ENCODE results near the gene HCN2. TPM values are rescaled to one million over a fixed set of nuclear protein-coding genes. Genes with fewer than 3 reads are reported as not detected.
A peak's percentile ranks its signal among the peaks of the same experiment; 100 is the strongest.

Gene HCN2
- total and polyA plus RNA-seq, 9 of the 15 experiments (the other 6 are each of a cell fraction or from before 2014, with no cell fraction given), result 0.29 to 4.2 (median 0.82) TPM; not detected in 2

DNA sequence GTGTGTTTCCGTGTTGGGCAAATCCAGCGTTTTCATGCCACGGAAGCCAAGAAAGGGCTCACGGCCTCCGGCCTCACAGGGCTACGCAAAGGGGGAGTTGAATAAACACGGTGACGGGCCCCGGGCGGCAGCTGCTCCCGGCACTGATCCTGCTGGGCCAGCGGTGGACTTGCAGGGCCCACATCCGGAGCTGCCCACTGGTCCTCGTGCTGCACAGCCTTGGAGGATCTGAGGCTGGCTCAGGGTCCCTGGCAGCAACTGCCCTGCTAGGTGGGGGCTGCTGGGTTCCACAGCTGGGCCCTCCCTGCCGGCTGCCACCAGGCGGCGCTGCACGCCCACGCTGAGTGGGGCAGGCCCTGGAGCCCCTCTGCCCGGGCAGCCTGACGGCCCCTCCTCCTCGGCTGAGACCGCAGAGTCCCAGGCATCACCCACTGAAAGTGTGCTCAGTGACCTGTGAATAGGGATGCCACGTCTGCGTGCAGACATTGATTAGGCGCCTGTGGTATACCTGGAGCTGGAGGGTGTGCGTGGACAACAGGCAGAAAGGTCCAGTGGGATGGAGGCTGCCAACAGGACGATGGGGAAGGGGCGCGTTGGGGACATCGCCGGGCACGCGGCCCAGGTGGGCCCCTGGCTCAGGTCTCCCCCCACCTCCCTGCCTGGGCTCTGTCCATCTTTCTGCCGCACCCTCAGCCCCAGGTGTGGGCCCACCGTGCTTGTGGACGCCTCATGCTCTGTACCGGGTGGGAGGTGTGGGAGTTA, 5.3 kb upstream of the HCN2 start (continued):
- TF ChIP-seq, protein P1, sequence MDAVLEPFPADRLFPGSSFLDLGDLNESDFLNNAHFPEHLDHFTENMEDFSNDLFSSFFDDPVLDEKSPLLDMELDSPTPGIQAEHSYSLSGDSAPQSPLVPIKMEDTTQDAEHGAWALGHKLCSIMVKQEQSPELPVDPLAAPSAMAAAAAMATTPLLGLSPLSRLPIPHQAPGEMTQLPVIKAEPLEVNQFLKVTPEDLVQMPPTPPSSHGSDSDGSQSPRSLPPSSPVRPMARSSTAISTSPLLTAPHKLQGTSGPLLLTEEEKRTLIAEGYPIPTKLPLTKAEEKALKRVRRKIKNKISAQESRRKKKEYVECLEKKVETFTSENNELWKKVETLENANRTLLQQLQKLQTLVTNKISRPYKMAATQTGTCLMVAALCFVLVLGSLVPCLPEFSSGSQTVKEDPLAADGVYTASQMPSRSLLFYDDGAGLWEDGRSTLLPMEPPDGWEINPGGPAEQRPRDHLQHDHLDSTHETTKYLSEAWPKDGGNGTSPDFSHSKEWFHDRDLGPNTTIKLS (IDR thresholded peaks at IDR 0.05; ENCODE audit: borderline replicate concordance, low read depth), result no peak
- no peak for TF ChIP-seq NR4A1 (CRISPR knock-in tag; IDR thresholded peaks at IDR 0.05)
- TF ChIP-seq NR4A1 (tag; IDR thresholded peaks at IDR 0.05), result no peak
- TF ChIP-seq FOXK1 (CRISPR knock-in tag; IDR thresholded peaks at IDR 0.05; ENCODE audit: borderline replicate concordance), result no peak
- peak; percentile 42; the same call in 1 of the 2 replicates for TF ChIP-seq CTBP1 (IDR thresholded peaks at IDR 0.05; ENCODE audit: borderline replicate concordance)
- no peak for TF ChIP-seq NELFE (IDR thresholded peaks at IDR 0.05; ENCODE audit: insufficient read depth, insufficient read length)
- peak; percentile 37 to 74; a peak in 3 of 4 replicates for TF ChIP-seq RAD21 (CRISPR knock-in tag; conservative IDR thresholded peaks at IDR 0.05 in 1 of 2, IDR thresholded peaks at IDR 0.05 in 1 of 2)
- TF ChIP-seq BHLHE40 (IDR thresholded peaks at IDR 0.05; ENCODE audit: low read length), result peak; percentile 57
- no peak for TF ChIP-seq RFX5 (IDR thresholded peaks at IDR 0.05; ENCODE audit: low read depth, low read length)
- TF ChIP-seq BMI1 (IDR thresholded peaks at IDR 0.05; ENCODE audit: low read length), result no peak
- 0 out of 2 replicates have a peak, but pooled peaks have one; percentile 6 for TF ChIP-seq KLF16 (IDR thresholded peaks at IDR 0.05)
- TF ChIP-seq TARDBP (IDR thresholded peaks at IDR 0.05), result no peak
- TF ChIP-seq SREBF2 (CRISPR knock-in tag; IDR thresholded peaks at IDR 0.05), result no peak
- no peak for TF ChIP-seq SAFB2 (IDR thresholded peaks at IDR 0.05; ENCODE audit: borderline replicate concordance, low read depth, low read length, severe bottlenecking)
- TF ChIP-seq, protein P2, sequence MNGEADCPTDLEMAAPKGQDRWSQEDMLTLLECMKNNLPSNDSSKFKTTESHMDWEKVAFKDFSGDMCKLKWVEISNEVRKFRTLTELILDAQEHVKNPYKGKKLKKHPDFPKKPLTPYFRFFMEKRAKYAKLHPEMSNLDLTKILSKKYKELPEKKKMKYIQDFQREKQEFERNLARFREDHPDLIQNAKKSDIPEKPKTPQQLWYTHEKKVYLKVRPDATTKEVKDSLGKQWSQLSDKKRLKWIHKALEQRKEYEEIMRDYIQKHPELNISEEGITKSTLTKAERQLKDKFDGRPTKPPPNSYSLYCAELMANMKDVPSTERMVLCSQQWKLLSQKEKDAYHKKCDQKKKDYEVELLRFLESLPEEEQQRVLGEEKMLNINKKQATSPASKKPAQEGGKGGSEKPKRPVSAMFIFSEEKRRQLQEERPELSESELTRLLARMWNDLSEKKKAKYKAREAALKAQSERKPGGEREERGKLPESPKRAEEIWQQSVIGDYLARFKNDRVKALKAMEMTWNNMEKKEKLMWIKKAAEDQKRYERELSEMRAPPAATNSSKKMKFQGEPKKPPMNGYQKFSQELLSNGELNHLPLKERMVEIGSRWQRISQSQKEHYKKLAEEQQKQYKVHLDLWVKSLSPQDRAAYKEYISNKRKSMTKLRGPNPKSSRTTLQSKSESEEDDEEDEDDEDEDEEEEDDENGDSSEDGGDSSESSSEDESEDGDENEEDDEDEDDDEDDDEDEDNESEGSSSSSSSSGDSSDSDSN (IDR thresholded peaks at IDR 0.05; ENCODE audit: borderline replicate concordance in 1 of 2, low read depth in 2 of 2, low read length in 2 of 2), result no peak
- TF ChIP-seq HNRNPL (IDR thresholded peaks at IDR 0.05; ENCODE audit: low read depth, low read length), result peak; percentile 78; the same call in 1 of the 2 replicates
- no peak for TF ChIP-seq CC2D1A (IDR thresholded peaks at IDR 0.05)
- TF ChIP-seq L3MBTL2 (IDR thresholded peaks at IDR 0.05), result 0 out of 2 replicates have a peak, but pooled peaks have one; percentile 19
- no peak for TF ChIP-seq RBM17 (IDR thresholded peaks at IDR 0.05; ENCODE audit: borderline replicate concordance, low read depth, low read length)
- 0 out of 4 replicates have a peak, but pooled peaks of 1 of the 2 experiments have one; percentile 15 for TF ChIP-seq NONO (IDR thresholded peaks at IDR 0.05; ENCODE audit: low read depth in 2 of 2, low read length in 1 of 2)
- 0 out of 2 replicates have a peak, but pooled peaks have one; percentile 18 for TF ChIP-seq FOSL1 (tag; conservative IDR thresholded peaks at IDR 0.05)
- peak; percentile 50 for TF ChIP-seq CHD2 (IDR thresholded peaks at IDR 0.05; ENCODE audit: low read depth, low read length)
- TF ChIP-seq, protein P3, sequence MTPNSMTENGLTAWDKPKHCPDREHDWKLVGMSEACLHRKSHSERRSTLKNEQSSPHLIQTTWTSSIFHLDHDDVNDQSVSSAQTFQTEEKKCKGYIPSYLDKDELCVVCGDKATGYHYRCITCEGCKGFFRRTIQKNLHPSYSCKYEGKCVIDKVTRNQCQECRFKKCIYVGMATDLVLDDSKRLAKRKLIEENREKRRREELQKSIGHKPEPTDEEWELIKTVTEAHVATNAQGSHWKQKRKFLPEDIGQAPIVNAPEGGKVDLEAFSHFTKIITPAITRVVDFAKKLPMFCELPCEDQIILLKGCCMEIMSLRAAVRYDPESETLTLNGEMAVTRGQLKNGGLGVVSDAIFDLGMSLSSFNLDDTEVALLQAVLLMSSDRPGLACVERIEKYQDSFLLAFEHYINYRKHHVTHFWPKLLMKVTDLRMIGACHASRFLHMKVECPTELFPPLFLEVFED (CRISPR knock-in tag; conservative IDR thresholded peaks at IDR 0.05), result no peak
- TF ChIP-seq STAG1 (CRISPR knock-in tag; IDR thresholded peaks at IDR 0.05; ENCODE audit: borderline replicate concordance), result peak; percentile 44; the same call in 1 of the 2 replicates
